ENCODE results near the gene ARHGAP10.
"Not testable (repeated sequence)": the region's sequence is repeated elsewhere in the genome, so short reads cannot be mapped to it uniquely, and the experiment has no call there.

ARHGAP10 gene

GRCh38 chr4:147847751-147848590 is 116.1 kb downstream of the ARHGAP10 start:
- DNase-seq (ENCODE audit: low read depth in 2 of 2) = no peak

- no peak for DNase-seq (ENCODE audit: low read depth in 2 of 2)
Measured at GRCh38 chr4:147848634-147849033, 116.7 kb downstream of the ARHGAP10 start.

DNA sequence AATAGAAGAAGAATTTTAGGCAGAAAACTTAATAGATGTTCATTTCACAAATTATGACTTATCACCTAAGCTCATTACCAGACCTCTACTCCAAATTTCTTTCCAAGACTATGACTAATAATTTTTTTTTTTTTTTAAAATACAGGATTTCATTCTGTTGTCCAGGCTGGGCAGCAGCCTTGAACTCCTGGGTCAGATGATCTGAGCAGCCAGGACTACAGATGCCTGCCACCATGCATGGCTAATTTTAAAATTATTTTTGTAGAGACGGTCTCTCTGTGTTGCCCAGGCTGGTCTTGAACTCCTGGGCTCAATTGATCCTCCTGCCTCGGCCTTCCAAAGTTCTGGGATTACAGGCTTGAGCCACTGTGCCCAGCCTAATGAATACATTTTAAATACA is 119.2 kb downstream of the ARHGAP10 start:
- no peak for DNase-seq (ENCODE audit: low read depth in 2 of 2)

DNA sequence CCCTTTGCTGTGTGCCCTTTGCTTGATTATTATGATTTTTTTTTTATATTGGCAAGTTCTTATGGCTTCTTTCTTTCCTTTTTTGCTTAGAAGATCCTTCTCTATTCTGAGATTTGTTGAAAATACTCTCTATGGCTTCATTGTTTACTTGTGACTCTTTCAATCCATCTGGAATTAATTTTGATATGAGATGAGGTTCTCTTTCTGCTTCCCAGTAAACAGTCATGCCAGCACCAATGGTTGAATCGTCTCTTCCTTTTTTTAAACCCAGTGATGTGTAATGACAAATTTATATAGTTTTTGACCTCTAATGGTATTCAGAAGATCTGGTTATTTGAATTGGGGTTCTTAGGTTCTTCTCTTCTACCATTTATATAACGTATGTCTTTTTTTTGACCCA is 121.8 kb downstream of the ARHGAP10 start:
- no peak for DNase-seq (ENCODE audit: low read depth in 2 of 2)

GRCh38 chr4:147854154-147854553 is 122.3 kb downstream of the ARHGAP10 start:
- no peak for DNase-seq (ENCODE audit: low read depth in 2 of 2)

GRCh38 chr4:147855571-147856009 is 123.7 kb downstream of the ARHGAP10 start:
- no peak for DNase-seq (ENCODE audit: low read depth in 2 of 2)

DNA sequence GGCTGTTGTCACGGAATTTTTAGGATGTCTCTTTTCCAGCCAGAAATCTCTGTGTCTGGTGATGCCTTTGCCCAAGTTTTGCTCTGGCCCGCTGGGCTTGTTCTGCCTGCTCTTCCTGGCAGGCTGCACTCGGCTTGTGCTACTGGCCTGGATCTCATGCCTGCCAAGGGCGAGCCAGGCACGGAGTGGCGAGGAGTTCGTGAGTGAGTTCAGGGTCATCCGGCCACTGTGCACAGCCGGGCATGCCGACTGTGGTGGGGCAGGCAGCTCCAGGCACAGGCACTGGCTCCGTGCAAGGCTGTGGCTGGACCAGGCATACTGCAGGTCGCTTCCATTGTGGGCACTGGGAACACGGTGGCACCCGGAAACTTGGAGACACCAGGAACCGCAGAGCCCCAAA is 129.1 kb downstream of the ARHGAP10 start:
- DNase-seq (ENCODE audit: low read depth in 2 of 2) = no peak

DNA sequence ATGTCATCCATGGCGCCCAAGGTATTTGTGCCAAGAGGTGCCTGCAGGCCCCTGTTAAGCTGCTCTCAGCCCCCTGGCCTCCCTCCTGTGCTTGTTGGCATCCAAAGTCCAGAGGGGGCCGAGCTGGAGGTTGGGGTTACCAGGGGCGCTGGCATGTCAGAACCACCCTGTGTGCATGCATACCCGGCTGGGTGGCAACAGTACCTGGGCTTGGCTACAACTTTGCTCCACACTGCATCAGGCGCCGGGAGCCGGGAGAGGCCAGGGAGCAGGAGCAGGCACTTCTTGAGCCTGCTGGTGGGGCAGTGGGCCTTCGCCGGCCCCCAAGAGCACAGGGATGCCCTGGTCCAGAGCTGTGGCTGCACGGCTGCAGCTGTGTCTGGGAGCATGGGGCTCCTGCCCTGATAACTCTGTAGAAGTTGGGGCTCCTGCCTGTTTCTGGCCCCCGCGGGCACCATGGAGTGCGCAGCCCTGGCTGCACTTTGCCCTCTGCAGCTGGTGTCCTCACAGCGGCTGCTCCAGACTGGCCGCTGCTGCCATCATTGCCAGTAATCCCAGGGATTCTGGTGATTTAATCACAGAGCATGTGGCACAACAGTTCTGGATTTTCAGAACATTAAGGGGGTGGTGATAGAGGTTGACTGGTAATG is 130.3 kb downstream of the ARHGAP10 start:
- DNase-seq (ENCODE audit: low read depth in 2 of 2) = no peak

- DNase-seq (ENCODE audit: low read depth in 2 of 2) = no peak
Measured at GRCh38 chr4:147863111-147863747, 131.3 kb downstream of the ARHGAP10 start.

DNA sequence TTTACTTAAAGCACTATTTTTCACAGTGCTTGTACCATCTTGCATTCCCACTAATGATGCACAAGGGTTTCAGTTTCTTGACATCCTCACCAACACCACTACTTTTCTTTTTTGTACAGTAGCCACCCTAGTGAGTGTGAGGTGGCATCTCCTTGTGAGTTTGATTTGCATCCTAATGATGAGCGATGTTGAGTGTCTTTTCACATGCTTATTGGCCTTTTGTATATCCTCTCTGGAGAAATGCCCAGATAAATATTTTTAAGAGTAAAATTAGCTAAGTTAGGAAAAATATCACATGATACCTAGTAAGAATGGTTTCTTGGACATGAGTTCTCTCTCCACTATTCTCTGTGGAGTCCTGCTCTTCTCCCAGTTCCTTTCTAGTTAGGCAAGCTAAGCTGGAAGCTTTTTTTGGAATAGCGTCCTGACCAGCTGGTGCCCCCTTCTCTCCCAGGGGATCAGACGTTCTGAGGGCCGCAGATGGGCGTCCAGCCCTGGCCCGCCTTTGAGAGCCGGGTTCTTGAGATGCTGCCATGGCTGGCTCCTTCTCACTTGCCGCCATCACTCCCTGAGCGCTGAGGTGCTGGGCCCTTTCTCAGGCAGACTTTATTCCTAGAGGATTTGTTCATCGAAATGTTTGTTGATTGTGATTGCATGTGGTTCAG is 132.1 kb downstream of the ARHGAP10 start:
- DNase-seq (ENCODE audit: low read depth in 2 of 2) = no peak

GRCh38 chr4:147864607-147865006 is 132.7 kb downstream of the ARHGAP10 start:
- no peak for DNase-seq (ENCODE audit: low read depth in 2 of 2)

- no peak for DNase-seq (ENCODE audit: low read depth in 2 of 2)
Measured at GRCh38 chr4:147865926-147866325, 134.0 kb downstream of the ARHGAP10 start.

DNA sequence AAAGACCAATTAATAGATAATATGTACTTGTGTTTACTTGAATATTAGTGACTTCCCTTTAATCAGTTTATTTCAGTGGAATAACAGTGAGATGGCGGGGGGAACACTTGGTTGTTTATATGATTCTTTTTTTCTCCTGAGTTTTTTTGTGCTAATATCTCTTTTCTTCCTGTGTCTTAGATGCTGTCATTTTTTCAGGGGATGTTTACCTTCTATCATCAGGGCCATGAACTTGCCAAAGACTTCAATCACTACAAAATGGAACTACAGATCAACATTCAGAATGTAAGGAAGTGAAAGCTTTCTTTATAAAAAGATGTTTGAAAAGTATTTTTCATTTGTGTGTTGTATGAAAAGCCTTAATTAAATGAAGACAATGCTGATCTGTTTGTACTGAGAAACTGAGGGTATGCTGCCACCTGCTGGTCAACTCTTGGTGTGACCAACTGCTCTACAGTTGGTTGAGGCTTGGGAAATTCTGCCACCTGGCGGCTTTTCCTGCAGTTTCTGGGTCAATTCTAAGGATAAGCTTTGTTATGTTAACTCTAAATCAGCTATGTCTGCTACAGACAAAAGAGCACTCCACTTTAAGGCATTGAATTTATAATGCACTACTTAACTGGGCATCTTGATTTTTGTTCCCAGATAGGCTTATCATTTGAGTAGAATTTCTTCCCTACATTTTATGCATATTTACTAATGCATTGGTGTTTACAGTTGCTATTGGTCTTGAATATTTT is 134.8 kb downstream of the ARHGAP10 start:
- DNase-seq (ENCODE audit: low read depth in 2 of 2) = peak; percentile 79 to 94

DNA sequence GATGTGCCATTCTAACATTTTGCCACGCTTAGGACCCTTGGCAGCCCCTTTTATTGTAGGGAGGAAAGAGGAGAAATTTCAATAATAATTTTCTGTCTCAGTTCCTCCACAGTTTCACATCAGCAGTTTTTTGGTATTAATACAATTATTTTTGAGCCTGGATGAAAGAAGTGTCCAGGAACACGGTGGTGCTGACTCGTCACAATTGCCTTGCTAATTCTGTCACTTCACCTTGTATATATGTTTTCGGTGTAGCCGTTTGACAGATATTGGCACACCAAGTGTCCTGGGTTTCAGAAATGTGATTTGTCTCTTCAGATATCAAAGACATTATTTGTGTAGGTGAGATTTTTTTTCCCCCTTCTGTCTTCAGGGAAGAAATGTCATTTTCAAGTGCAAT is 142.2 kb downstream of the ARHGAP10 start:
- DNase-seq (ENCODE audit: low read depth in 2 of 2) = no peak

DNA sequence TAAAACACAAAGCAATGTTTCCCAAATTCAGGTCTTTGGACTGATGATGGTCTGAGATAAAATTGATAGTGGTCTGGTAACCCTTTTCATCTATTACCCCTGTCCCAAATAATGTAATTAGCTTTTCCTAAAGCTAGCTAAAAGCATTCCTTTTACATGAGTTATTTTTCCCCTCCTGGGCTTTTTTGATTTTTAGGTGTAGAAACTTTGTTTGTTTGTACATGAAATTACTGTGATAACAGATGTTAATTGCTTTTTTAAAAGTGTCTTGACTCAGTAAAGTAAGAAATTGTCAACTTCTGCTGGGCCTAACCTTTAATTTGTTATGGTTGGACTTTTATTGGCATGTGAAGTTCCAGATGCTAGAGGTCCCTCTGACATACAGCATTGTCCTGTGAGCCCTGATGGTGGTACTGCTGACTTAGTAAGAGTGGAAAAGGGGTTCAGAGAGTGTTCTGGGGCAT is 145.5 kb downstream of the ARHGAP10 start:
- DNase-seq (ENCODE audit: low read depth in 2 of 2) = no peak

- no peak for DNase-seq (ENCODE audit: low read depth in 2 of 2)
Measured at GRCh38 chr4:147879676-147880075, 147.8 kb downstream of the ARHGAP10 start.

- no peak for DNase-seq (ENCODE audit: low read depth in 2 of 2)
Measured at GRCh38 chr4:147880511-147880910, 148.6 kb downstream of the ARHGAP10 start.

DNA sequence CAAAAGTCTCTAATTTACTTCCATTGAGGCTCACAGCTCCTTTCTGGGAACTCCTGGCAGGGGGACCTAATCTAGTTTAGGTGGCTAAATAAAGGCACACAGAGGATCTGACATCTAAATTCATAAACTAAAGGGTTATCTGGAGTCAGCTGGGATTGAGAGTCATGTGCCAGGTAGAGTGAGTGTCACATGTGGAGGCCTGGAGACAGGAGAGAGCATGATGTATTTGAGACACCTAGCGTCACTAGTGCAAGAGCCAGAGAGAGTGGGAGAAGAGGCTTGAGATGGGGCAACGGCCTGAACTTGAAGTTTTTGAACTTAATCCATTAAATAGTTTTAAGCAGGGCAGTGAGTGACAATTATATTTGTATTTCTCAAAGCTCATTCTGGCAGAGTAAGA is 152.6 kb downstream of the ARHGAP10 start:
- DNase-seq (ENCODE audit: low read depth in 2 of 2) = no peak

GRCh38 chr4:147885216-147885615 is 153.3 kb downstream of the ARHGAP10 start:
- not testable (repeated sequence) for DNase-seq (ENCODE audit: low read depth in 2 of 2)

- no peak for DNase-seq (ENCODE audit: low read depth in 2 of 2)
Measured at GRCh38 chr4:147891476-147892115, 159.7 kb downstream of the ARHGAP10 start.

DNA sequence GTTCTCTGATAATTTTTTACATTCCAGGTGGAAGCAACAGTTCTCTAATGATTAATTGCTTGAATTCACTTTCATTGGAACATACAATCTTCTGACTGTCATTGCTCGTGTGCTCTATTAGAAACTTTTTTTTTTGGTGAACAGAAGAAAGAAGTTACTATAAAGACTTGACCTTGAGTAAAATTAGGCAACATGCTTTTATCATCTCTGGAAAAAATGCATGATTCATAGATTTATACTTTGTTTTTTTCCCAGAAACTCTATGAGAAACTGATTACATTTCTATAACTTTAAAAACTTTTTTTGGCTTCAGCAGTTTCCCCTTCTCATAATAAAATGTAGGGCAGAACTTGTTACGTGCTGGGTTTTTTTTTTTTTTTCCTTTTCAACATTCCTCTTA is 167.6 kb downstream of the ARHGAP10 start:
- DNase-seq (ENCODE audit: low read depth in 2 of 2) = no peak
